ENCODE measurements around the gene KLHL35.

DNA sequence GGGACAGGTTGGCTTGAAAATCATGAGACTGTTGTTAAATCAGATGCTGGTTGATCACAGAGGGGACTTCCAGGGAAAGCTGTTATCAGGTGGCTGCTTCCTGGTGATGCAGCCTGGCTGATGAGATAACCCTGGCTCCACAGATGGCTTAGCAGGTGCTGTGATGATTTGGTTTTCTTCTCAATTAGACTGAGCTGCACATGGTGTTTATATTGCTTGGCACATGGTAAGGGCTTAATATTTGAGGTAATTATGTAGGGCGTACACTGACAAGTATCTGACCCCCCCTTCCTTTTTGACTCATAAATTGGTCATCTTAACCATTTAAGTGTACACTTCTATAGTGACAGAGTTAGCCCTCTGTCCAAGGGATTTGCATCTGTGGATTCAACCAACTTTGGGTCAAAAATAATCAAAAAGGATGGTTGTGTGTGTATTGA lies 26.6 kb downstream of the KLHL35 start:
- TF ChIP-seq YY1 (IDR thresholded peaks at IDR 0.05; ENCODE audit: insufficient read depth, insufficient read length) (no peak), ZNF274 (IDR thresholded peaks at IDR 0.05; ENCODE audit: low read depth, low read length) (no peak)

Data from NT2/D1 (cell line).